SK-N-MC (cell line): Measurements from ENCODE around the gene FOXD4L3.
"Not testable (repeated sequence)": the region's sequence is repeated elsewhere in the genome, so short reads cannot be mapped to it uniquely, and the experiment has no call there.

Source experiments
- DNase-seq: peaks from one replicate; pipeline ENCODE4 v3.0.0-alpha.2; 2011; ENCODE audit warnings: low read depth, low spot score
- H3K27ac ChIP-seq: fragments of 200-600 bp; sonication (generic); 2 replicates; pipeline ENCODE4 v1.5.1; 2016; ENCODE audit warnings: mixed run types
- H3K36me3 ChIP-seq: fragments of 200-600 bp; sonication (generic); 2 replicates; pipeline ENCODE4 v1.6.1; 2017; ENCODE audit warnings: antibody characterized with exemption, low read length, mixed read lengths; ENCODE audit not compliant: insufficient read depth
- H3K4me3 ChIP-seq: fragments of 200-600 bp; sonication (generic); 2 replicates; pipeline ENCODE4 v1.5.1; 2016
- H3K9ac ChIP-seq: fragments of 200-600 bp; sonication (generic); 2 replicates; pipeline ENCODE4 v1.8.0; 2017; ENCODE audit warnings: mixed run types, mixed read lengths; ENCODE audit not compliant: insufficient read length
- H3K9me3 ChIP-seq: fragments of 200-600 bp; sonication (generic); 2 replicates; pipeline ENCODE4 v1.6.1; 2017; ENCODE audit warnings: low read depth, mild to moderate bottlenecking, antibody characterized with exemption, low read length, moderate library complexity, mixed read lengths

Gene FOXD4L3

GRCh38 chr9:68332122-68332521 is 29.5 kb downstream of the FOXD4L3 start:
- not testable (repeated sequence) for H3K9ac ChIP-seq, H3K9me3 ChIP-seq, H3K27ac ChIP-seq, DNase-seq, H3K36me3 ChIP-seq, H3K4me3 ChIP-seq

GRCh38 chr9:68335935-68336334 is 33.3 kb downstream of the FOXD4L3 start:
- not testable (repeated sequence) for H3K9me3 ChIP-seq, H3K9ac ChIP-seq, DNase-seq, H3K4me3 ChIP-seq, H3K36me3 ChIP-seq, H3K27ac ChIP-seq

- not testable (repeated sequence) for DNase-seq, H3K9me3 ChIP-seq, H3K4me3 ChIP-seq, H3K27ac ChIP-seq, H3K36me3 ChIP-seq, H3K9ac ChIP-seq
Observed at GRCh38 chr9:68336639-68337339, 34.1 kb downstream of the FOXD4L3 start.

GRCh38 chr9:68338000-68338399 is 35.3 kb downstream of the FOXD4L3 start:
- H3K36me3 ChIP-seq, DNase-seq, H3K4me3 ChIP-seq, H3K27ac ChIP-seq, H3K9me3 ChIP-seq, H3K9ac ChIP-seq: not testable (repeated sequence)

- not testable (repeated sequence) for H3K27ac ChIP-seq, H3K9ac ChIP-seq, H3K4me3 ChIP-seq, H3K36me3 ChIP-seq, DNase-seq, H3K9me3 ChIP-seq
Observed at GRCh38 chr9:68342265-68343025, 39.8 kb downstream of the FOXD4L3 start.

- not testable (repeated sequence) for DNase-seq, H3K27ac ChIP-seq, H3K36me3 ChIP-seq, H3K9ac ChIP-seq, H3K9me3 ChIP-seq, H3K4me3 ChIP-seq
Observed at GRCh38 chr9:68343242-68343641, 40.6 kb downstream of the FOXD4L3 start.

GRCh38 chr9:68343992-68344391 is 41.3 kb downstream of the FOXD4L3 start:
- not testable (repeated sequence) for H3K4me3 ChIP-seq, H3K27ac ChIP-seq, H3K36me3 ChIP-seq, H3K9me3 ChIP-seq, H3K9ac ChIP-seq, DNase-seq

- H3K9ac ChIP-seq, H3K9me3 ChIP-seq, H3K27ac ChIP-seq, DNase-seq, H3K4me3 ChIP-seq, H3K36me3 ChIP-seq: not testable (repeated sequence)
Observed at GRCh38 chr9:68351689-68352088, 49.0 kb downstream of the FOXD4L3 start.
